HG02981 (cell line): Measurements from ENCODE around the gene SPANXN5.
"Not testable (repeated sequence)": the region's sequence is repeated elsewhere in the genome, so short reads cannot be mapped to it uniquely, and the experiment has no call there.

Experiments
- ATAC-seq: cut with Tn5 transposase; IDR thresholded peaks from one replicate; pipeline ENCODE4 v1.9.1; 2021; ENCODE audit warnings: mild to moderate bottlenecking, moderate library complexity; ENCODE audit not compliant: unreplicated experiment

Gene SPANXN5

GRCh38 chrX:52797327-52797726, at the start of gene SPANXN5:
Gene SPANXN5, minus strand, starts transcription at chrX:52797427. Its CDS starts 79 bp downstream, at chrX:52797348.
- not testable (repeated sequence) for ATAC-seq

GRCh38 chrX:52843619-52844018, 46.4 kb upstream of the SPANXN5 start:
- ATAC-seq = not testable (repeated sequence)

- no peak for ATAC-seq
Measured at GRCh38 chrX:52839137-52839536, 41.9 kb upstream of the SPANXN5 start.

GRCh38 chrX:52830551-52830950, 33.3 kb upstream of the SPANXN5 start:
- no peak for ATAC-seq

GRCh38 chrX:52824608-52825007, 27.4 kb upstream of the SPANXN5 start:
- no peak for ATAC-seq

- no peak for ATAC-seq
Measured at GRCh38 chrX:52821079-52821760, 24.0 kb upstream of the SPANXN5 start.

GRCh38 chrX:52819788-52820187, 22.6 kb upstream of the SPANXN5 start:
- ATAC-seq = no peak

GRCh38 chrX:52811065-52811625, 13.9 kb upstream of the SPANXN5 start, which contains the start of gene XAGE5:
Gene XAGE5, plus strand, starts transcription at chrX:52811287. Its CDS starts 1,280 bp downstream, at chrX:52812567.
- ATAC-seq = no peak

- not testable (repeated sequence) for ATAC-seq
Measured at GRCh38 chrX:52804876-52805275, 7.6 kb upstream of the SPANXN5 start.

- ATAC-seq = not testable (repeated sequence)
Measured at GRCh38 chrX:52773504-52773903, 23.7 kb downstream of the SPANXN5 start.

GRCh38 chrX:52765983-52766382, 31.2 kb downstream of the SPANXN5 start:
- not testable (repeated sequence) for ATAC-seq

GRCh38 chrX:52750952-52751351, 46.3 kb downstream of the SPANXN5 start, which contains the start of gene SSX2B:
Gene SSX2B, plus strand, starts transcription at chrX:52751252. Its CDS starts 1,429 bp downstream, at chrX:52752681.
- not testable (repeated sequence) for ATAC-seq
